Activated CD8-positive, alpha-beta T cell treated with anti-CD3 and anti-CD28 coated beads for 36 hours (primary cell): Measurements from ENCODE around the gene FGD3. TPM values are rescaled to one million over a fixed set of nuclear protein-coding genes. Genes with fewer than 3 reads are reported as not detected.

Source experiments
- ATAC-seq: fragments of 200-7000 bp; cut with Tn5 transposase; one replicate; pipeline ENCODE4 v1.10.0; 2021; ENCODE audit warnings: mild to moderate bottlenecking, moderate library complexity
- CTCF ChIA-PET: fragments of 350-600 bp; sonication (Branson Sonifier 250); formaldehyde crosslinking; loops from one replicate; lab custom pipeline; 2021; ENCODE audit warnings: antibody characterized with exemption; lab: Charles Lee
- POLR2A ChIA-PET: fragments of 350-600 bp; sonication (Branson Sonifier 250); formaldehyde crosslinking; loops from one replicate; lab custom pipeline; 2021; ENCODE audit warnings: antibody characterized with exemption; lab: Charles Lee
- DNase-seq: peaks from one replicate; pipeline ENCODE4 v3.0.0-alpha.2; 2020
- H3K27ac Mint-ChIP-seq: one replicate; pipeline ENCODE4 v1.8.0; 2021; ENCODE audit warnings: mild to moderate bottlenecking, mixed read lengths
- H3K27me3 Mint-ChIP-seq: one replicate; pipeline ENCODE4 v1.8.0; 2021; ENCODE audit warnings: mixed read lengths
- H3K36me3 Mint-ChIP-seq: one replicate; pipeline ENCODE4 v1.8.0; 2021; ENCODE audit warnings: low read depth, mixed read lengths
- H3K4me1 Mint-ChIP-seq: one replicate; pipeline ENCODE4 v1.8.0; 2021; ENCODE audit warnings: low read depth, mixed read lengths
- H3K4me3 Mint-ChIP-seq: one replicate; pipeline ENCODE4 v1.8.0; 2021; ENCODE audit warnings: mild to moderate bottlenecking, moderate library complexity, mixed read lengths
- H3K9me3 Mint-ChIP-seq: one replicate; pipeline ENCODE4 v1.8.0; 2021; ENCODE audit warnings: mixed read lengths
- intact Hi-C: fragments of 100-400 bp; cut with micrococcal nuclease; formaldehyde crosslinking; loops from one replicate; pipeline ENCODE4 v1.10.0; 2022
- total RNA-seq, 2 experiments: library from RNA; stranded (reverse); gene quantifications; one replicate each; pipeline ENCODE4 v1.2.3, GENCODE V29; 2021
- TF ChIP-seq, protein P1 (sequence below): fragments of 200-600 bp; IDR thresholded peaks from one replicate; pipeline ENCODE4 v1.8.0; 2022; ENCODE audit warnings: antibody characterized with exemption, mild to moderate bottlenecking

Gene FGD3
- total RNA-seq, 2 experiments from 2014 or later: 41.6 to 43.5 TPM

DNA sequence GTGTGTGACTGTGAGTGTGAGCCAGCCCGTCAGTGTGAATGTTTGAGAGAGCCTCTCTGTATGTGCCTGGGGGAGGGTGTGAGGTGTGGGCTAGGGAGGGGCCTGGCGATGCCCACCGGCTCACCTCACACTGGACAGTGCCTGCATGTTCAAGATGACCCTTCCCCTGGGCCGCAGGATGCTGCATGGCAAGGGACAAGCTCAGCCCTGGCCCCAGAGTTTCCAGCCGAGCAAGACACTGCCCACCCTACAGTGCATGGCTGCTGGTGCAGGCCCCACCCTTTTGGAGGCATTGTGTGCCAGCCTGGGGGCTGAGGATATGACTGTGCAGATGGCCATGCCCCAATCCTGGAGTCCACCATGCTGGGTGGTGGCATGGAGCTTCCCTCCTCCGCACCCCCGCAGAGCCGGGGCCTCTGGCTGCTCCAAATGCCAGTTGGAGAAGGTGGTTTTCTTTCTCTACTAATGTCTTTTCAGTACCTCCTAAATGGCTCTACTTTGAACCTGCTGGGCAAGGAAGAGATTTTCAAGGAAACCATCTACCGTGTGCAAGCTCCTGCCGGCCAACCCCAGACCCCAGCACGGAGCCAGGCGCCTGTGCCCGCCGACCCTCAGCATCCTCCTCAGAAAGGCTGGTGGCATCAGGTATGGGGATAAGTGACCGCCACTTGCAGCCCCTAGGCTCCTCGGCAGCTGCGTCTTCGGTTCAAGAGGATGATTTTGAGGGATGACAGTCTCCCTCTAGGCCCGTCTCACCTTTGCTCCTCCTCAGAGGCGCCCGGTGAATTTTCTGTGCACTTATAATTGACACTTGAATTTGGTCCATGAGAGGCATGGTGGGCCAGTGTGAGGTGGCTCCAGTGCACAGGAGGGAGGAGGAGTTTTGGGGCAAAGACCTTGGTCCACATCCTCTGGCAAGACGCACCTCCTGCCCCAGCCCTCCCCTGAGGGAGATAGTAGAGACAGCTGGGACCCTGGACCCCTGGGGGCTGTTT, 27.7 kb downstream of the FGD3 start:
- intact Hi-C loops: no loop called here
- H3K27ac Mint-ChIP-seq: peak overlapping the region; percentile 83
- ATAC-seq (no peak), DNase-seq (no peak)
- ChIA-PET CTCF (interaction anchor here (1.0 to 2.9 kb wide), 7 partner anchors 11 to 28 kb away, joined by 3 to 12 read pairs (median 4); no protein-coding TSS in a partner anchor), POLR2A (interaction anchor here (0.6 to 3.9 kb wide), 5 partner anchors 10 to 141 kb away, joined by 3 to 32 read pairs (median 4); no protein-coding TSS in a partner anchor)
- H3K36me3 Mint-ChIP-seq: peaks cover 53% of the 10 kb centered on the region
- H3K4me3 Mint-ChIP-seq: no peak overlapping the region
- peaks cover 85% of the 10 kb centered on the region for H3K4me1 Mint-ChIP-seq
- peaks cover 2% of the 10 kb centered on the region for H3K9me3 Mint-ChIP-seq
- TF ChIP-seq, protein P1, sequence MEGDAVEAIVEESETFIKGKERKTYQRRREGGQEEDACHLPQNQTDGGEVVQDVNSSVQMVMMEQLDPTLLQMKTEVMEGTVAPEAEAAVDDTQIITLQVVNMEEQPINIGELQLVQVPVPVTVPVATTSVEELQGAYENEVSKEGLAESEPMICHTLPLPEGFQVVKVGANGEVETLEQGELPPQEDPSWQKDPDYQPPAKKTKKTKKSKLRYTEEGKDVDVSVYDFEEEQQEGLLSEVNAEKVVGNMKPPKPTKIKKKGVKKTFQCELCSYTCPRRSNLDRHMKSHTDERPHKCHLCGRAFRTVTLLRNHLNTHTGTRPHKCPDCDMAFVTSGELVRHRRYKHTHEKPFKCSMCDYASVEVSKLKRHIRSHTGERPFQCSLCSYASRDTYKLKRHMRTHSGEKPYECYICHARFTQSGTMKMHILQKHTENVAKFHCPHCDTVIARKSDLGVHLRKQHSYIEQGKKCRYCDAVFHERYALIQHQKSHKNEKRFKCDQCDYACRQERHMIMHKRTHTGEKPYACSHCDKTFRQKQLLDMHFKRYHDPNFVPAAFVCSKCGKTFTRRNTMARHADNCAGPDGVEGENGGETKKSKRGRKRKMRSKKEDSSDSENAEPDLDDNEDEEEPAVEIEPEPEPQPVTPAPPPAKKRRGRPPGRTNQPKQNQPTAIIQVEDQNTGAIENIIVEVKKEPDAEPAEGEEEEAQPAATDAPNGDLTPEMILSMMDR: no peak
- no peaks in the 10 kb centered on the region for H3K27me3 Mint-ChIP-seq

- H3K4me3 Mint-ChIP-seq: no peak overlapping the region
- no peaks in the 10 kb centered on the region for H3K27me3 Mint-ChIP-seq
- H3K36me3 Mint-ChIP-seq: peaks cover 60% of the 10 kb centered on the region
- ChIA-PET CTCF (interaction anchor here (1.0 to 2.9 kb wide), 4 partner anchors 10 to 27 kb away, joined by 3 to 12 read pairs (median 5); no protein-coding TSS in a partner anchor), POLR2A (interaction anchor here (0.7 to 3.9 kb wide), 3 partner anchors 9 to 27 kb away, joined by 3 to 32 read pairs (median 3); no protein-coding TSS in a partner anchor)
- intact Hi-C loops: no loop called here
- H3K9me3 Mint-ChIP-seq: peaks cover 9% of the 10 kb centered on the region
- DNase-seq (no peak), ATAC-seq (no peak)
- TF ChIP-seq, protein P1: no peak
- peaks cover 82% of the 10 kb centered on the region for H3K4me1 Mint-ChIP-seq
- no peak overlapping the region for H3K27ac Mint-ChIP-seq
Measured at GRCh38 chr9:92976431-92976830, 29.1 kb downstream of the FGD3 start.

GRCh38 chr9:92977279-92977678, 30.0 kb downstream of the FGD3 start:
- CTCF ChIA-PET: no interaction called here
- H3K36me3 Mint-ChIP-seq: peaks cover 67% of the 10 kb centered on the region
- H3K9me3 Mint-ChIP-seq: peaks cover 15% of the 10 kb centered on the region
- DNase-seq (no peak), ATAC-seq (no peak)
- peak overlapping the region; percentile 86 for H3K27ac Mint-ChIP-seq
- intact Hi-C loops: no loop called here
- POLR2A ChIA-PET: no interaction called here
- H3K4me3 Mint-ChIP-seq: no peak overlapping the region
- peaks cover 83% of the 10 kb centered on the region for H3K4me1 Mint-ChIP-seq
- TF ChIP-seq, protein P1: no peak
- H3K27me3 Mint-ChIP-seq: no peaks in the 10 kb centered on the region

GRCh38 chr9:92978345-92978875, 31.1 kb downstream of the FGD3 start:
- Mint-ChIP-seq H3K4me3 (peak overlapping the region; percentile 0), H3K9me3 (peaks cover 19% of the 10 kb centered on the region), H3K27ac (peak overlapping the region; percentile 88), H3K4me1 (peaks cover 78% of the 10 kb centered on the region), H3K27me3 (no peaks in the 10 kb centered on the region), H3K36me3 (peaks cover 70% of the 10 kb centered on the region)
- TF ChIP-seq, protein P1: no peak
- intact Hi-C loops: no loop called here
- peak; percentile 49 for ATAC-seq
- CTCF ChIA-PET: interaction anchor here (1.5 to 1.8 kb wide), 2 partner anchors 12 to 25 kb away, joined by 3 to 5 read pairs; no protein-coding TSS in a partner anchor
- POLR2A ChIA-PET: interaction anchor here (0.6 to 1.5 kb wide), 3 partner anchors 10 to 23 kb away, joined by 3 to 4 read pairs (median 3); no protein-coding TSS in a partner anchor
- no peak for DNase-seq
